IMR-90 (cell line): ENCODE results near the gene DUSP28.

Source experiments
- CTCF ChIP-seq: conservative IDR thresholded peaks from 2 replicates; pipeline ENCODE4 v1.5.1; 2012; ENCODE audit warnings: mild to moderate bottlenecking, low read depth, low read length, improper control_type of control experiment
- ELK1 ChIP-seq: fragments of 150-350 bp; IDR thresholded peaks from 2 replicates; pipeline ENCODE4 v1.6.1; 2016; ENCODE audit warnings: low read depth, mild to moderate bottlenecking, low read length, moderate library complexity, borderline replicate concordance
- FOS ChIP-seq: fragments of 150-350 bp; IDR thresholded peaks from 2 replicates; pipeline ENCODE4 v1.6.1; 2016; ENCODE audit warnings: low read depth, low read length
- MAFK ChIP-seq: IDR thresholded peaks from 2 replicates; pipeline ENCODE4 v1.6.1; 2012; ENCODE audit warnings: low read depth, low read length, improper control_type of control experiment
- RAD21 ChIP-seq: IDR thresholded peaks from 2 replicates; pipeline ENCODE4 v1.6.1; 2012; ENCODE audit warnings: low read length, improper control_type of control experiment
- RCOR1 ChIP-seq: IDR thresholded peaks from 2 replicates; pipeline ENCODE4 v1.6.1; 2012; ENCODE audit warnings: mild to moderate bottlenecking, low read length, improper control_type of control experiment; ENCODE audit not compliant: insufficient replicate concordance
- SMC3 ChIP-seq: fragments of 150-350 bp; IDR thresholded peaks from 2 replicates; pipeline ENCODE4 v1.6.1; 2016; ENCODE audit warnings: low read depth, mild to moderate bottlenecking, antibody characterized with exemption, low read length, moderate library complexity
- USF2 ChIP-seq: fragments of 150-350 bp; IDR thresholded peaks from 2 replicates; pipeline ENCODE4 v1.6.1; 2017; ENCODE audit warnings: mild to moderate bottlenecking, antibody characterized with exemption, low read length, low read depth

- TF ChIP-seq CTCF (no peak), MAFK (no peak), ELK1 (no peak), USF2 (no peak), SMC3 (no peak), RCOR1 (no peak), RAD21 (no peak), FOS (no peak)
Measured at GRCh38 chr2:240551288-240551687, 8.9 kb upstream of the DUSP28 start.
